H1 (cell line): ENCODE measurements around the gene LRCH1. TPM values are rescaled to one million over a fixed set of nuclear protein-coding genes. Genes with fewer than 3 reads are reported as not detected.

ENCODE experiments used
- CTCF ChIA-PET: fragments of 300-600 bp; sonication (Branson Sonifier 250); formaldehyde crosslinking; loops from one replicate; lab custom pipeline; 2021; ENCODE audit not compliant: partially characterized antibody; lab: Charles Lee
- POLR2A ChIA-PET: fragments of 300-600 bp; sonication (Branson Sonifier 250); formaldehyde crosslinking; loops from one replicate; lab custom pipeline; 2021; ENCODE audit warnings: inconsistent platforms; ENCODE audit not compliant: partially characterized antibody; lab: Charles Lee
- DNase-seq, 2 experiments: peaks; one replicate each; pipeline versions ENCODE4 v3.0.0 to v3.0.0-alpha.2; 2010 to 2022; ENCODE audit warnings: low spot score in 2 of 2, low read depth in 1 of 2, mixed read lengths in 1 of 2
- FAIRE-seq: peaks from 2 replicates; lab custom pipeline; 2011; peaks lifted over from hg19 to GRCh38; lab: Jason Lieb, UNC
- H2AFZ ChIP-seq: 2 replicates; pipeline ENCODE4 v1.8.1; 2012; ENCODE audit warnings: low read length, inconsistent platforms
- H2AK5ac ChIP-seq: 2 replicates; pipeline ENCODE4 v1.6.1; 2013; ENCODE audit warnings: low read depth, low read length
- H2BK120ac ChIP-seq: replicated peaks from 2 replicates; pipeline ENCODE3; 2013; ENCODE audit warnings: low read depth, low read length, inconsistent platforms
- H2BK12ac ChIP-seq: 2 replicates; pipeline ENCODE4 v1.6.1; 2013; ENCODE audit warnings: low read depth, low read length
- H2BK15ac ChIP-seq: 2 replicates; pipeline ENCODE4 v1.6.1; 2013; ENCODE audit warnings: low read length
- H2BK20ac ChIP-seq: 2 replicates; pipeline ENCODE4 v1.6.1; 2013; ENCODE audit warnings: low read length
- H2BK5ac ChIP-seq: 2 replicates; pipeline ENCODE4 v1.6.1; 2013; ENCODE audit warnings: low read depth, low read length
- H3K14ac ChIP-seq: 2 replicates; pipeline ENCODE4 v1.6.1; 2013; ENCODE audit warnings: inconsistent platforms; ENCODE audit not compliant: insufficient read length
- H3K18ac ChIP-seq: 2 replicates; pipeline ENCODE4 v1.6.1; 2013; ENCODE audit warnings: low read length; ENCODE audit errors: extremely low read depth
- H3K23ac ChIP-seq: 2 replicates; pipeline ENCODE4 v1.6.1; 2013; ENCODE audit warnings: inconsistent platforms; ENCODE audit not compliant: insufficient read length
- H3K23me2 ChIP-seq: 2 replicates; pipeline ENCODE4 v1.6.1; 2013; ENCODE audit warnings: low read depth, low read length
- H3K27ac ChIP-seq: 2 replicates; pipeline ENCODE4 v1.6.1; 2011; ENCODE audit warnings: low read depth, low read length, inconsistent platforms
- H3K27me3 ChIP-seq, 4 experiments: replicated peaks in 1 of 4; 1 replicate in 1 of 4; 2 replicates in 3 of 4; pipeline versions ENCODE4 v1.6.1 to v1.8.1; 2011 to 2013; ENCODE audit warnings: low read length in 3 of 4, mild to moderate bottlenecking in 3 of 4, inconsistent platforms in 2 of 4, mixed read lengths in 2 of 4, moderate library complexity in 1 of 4; ENCODE audit not compliant: control insufficient read depth in 3 of 4, insufficient read depth in 3 of 4; ENCODE audit errors: extremely low read depth in 1 of 4
- H3K36me3 ChIP-seq, 4 experiments: 2 replicates each; pipeline versions ENCODE4 v1.6.1 to v1.8.1; 2011 to 2013; ENCODE audit warnings: mild to moderate bottlenecking in 4 of 4, low read length in 3 of 4, moderate library complexity in 2 of 4, control low read depth in 1 of 4, inconsistent platforms in 1 of 4; ENCODE audit not compliant: insufficient read depth in 4 of 4, control insufficient read depth in 2 of 4
- H3K4ac ChIP-seq: replicated peaks from 2 replicates; pipeline ENCODE3; 2013; ENCODE audit warnings: low read length, low read depth, mixed read lengths, inconsistent platforms; ENCODE audit not compliant: insufficient read length
- H3K4me1 ChIP-seq, 4 experiments: replicated peaks in 1 of 4; 1 replicate in 1 of 4; 2 replicates in 3 of 4; pipeline versions ENCODE4 v1.6.1 to v1.8.1; 2011 to 2013; ENCODE audit warnings: low read length in 3 of 4, inconsistent platforms in 2 of 4, mixed read lengths in 1 of 4; ENCODE audit not compliant: insufficient read depth in 4 of 4, control insufficient read depth in 3 of 4
- H3K4me2 ChIP-seq, 2 experiments: 2 replicates each; pipeline versions ENCODE4 v1.6.1 to v1.8.1; 2011 to 2013; ENCODE audit warnings: low read depth in 2 of 2, low read length in 2 of 2, control low read depth in 1 of 2, inconsistent platforms in 1 of 2, mild to moderate bottlenecking in 1 of 2; ENCODE audit not compliant: insufficient read depth in 1 of 2
- H3K4me3 ChIP-seq, 4 experiments: fragments of 200-600, 300-600 bp in 1 of 4; sonication (generic), shearing (Covaris generic), sonication (Bioruptor Twin) in 1 of 4; 2 replicates each; pipeline versions ENCODE4 v1.5.1 to v1.8.1; 2011 to 2016; ENCODE audit warnings: low read length in 4 of 4, low read depth in 3 of 4, control low read depth in 2 of 4, inconsistent platforms in 2 of 4, mild to moderate bottlenecking in 2 of 4, mixed read lengths in 1 of 4, moderate library complexity in 1 of 4; ENCODE audit not compliant: insufficient read depth in 2 of 4; ENCODE audit errors: extremely low read depth in 1 of 4
- H3K56ac ChIP-seq: replicated peaks from 2 replicates; pipeline ENCODE3; 2013; ENCODE audit warnings: low read depth, mild to moderate bottlenecking, mixed read lengths, low read length, inconsistent platforms; ENCODE audit not compliant: insufficient read length
- H3K79me1 ChIP-seq: 2 replicates; pipeline ENCODE4 v1.6.1; 2013; ENCODE audit warnings: low read depth, low read length, control low read depth
- H3K79me2 ChIP-seq, 2 experiments: 2 replicates each; pipeline versions ENCODE4 v1.6.1 to v1.8.1; 2012 to 2013; ENCODE audit warnings: low read length in 2 of 2, mild to moderate bottlenecking in 2 of 2, inconsistent platforms in 1 of 2; ENCODE audit not compliant: insufficient read depth in 2 of 2, control insufficient read depth in 1 of 2
- H3K9ac ChIP-seq, 4 experiments: replicated peaks in 1 of 4; 1 replicate in 1 of 4; 2 replicates in 3 of 4; pipeline versions ENCODE4 v1.6.1 to v1.8.1; 2011 to 2013; ENCODE audit warnings: low read depth in 3 of 4, low read length in 3 of 4, control low read depth in 2 of 4, mild to moderate bottlenecking in 2 of 4, moderate library complexity in 2 of 4, inconsistent platforms in 1 of 4; ENCODE audit errors: extremely low read depth in 1 of 4
- H3K9me3 ChIP-seq, 2 experiments: 2 replicates each; pipeline versions ENCODE4 v1.6.1 to v1.8.1; 2012 to 2013; ENCODE audit warnings: mild to moderate bottlenecking in 2 of 2, moderate library complexity in 2 of 2, control low read depth in 1 of 2, inconsistent platforms in 1 of 2, low read depth in 1 of 2, low read length in 1 of 2, mixed read lengths in 1 of 2; ENCODE audit not compliant: insufficient read depth in 2 of 2
- H4K20me1 ChIP-seq, 2 experiments: replicated peaks in 1 of 2; 2 replicates each; pipeline versions ENCODE3 to v1.8.1; 2011 to 2013; ENCODE audit warnings: inconsistent platforms in 2 of 2, low read length in 2 of 2, mild to moderate bottlenecking in 1 of 2; ENCODE audit not compliant: insufficient read depth in 2 of 2, control insufficient read depth in 1 of 2
- H4K5ac ChIP-seq: 2 replicates; pipeline ENCODE4 v1.6.1; 2013; ENCODE audit warnings: low read length, low read depth, mixed read lengths, inconsistent platforms; ENCODE audit not compliant: insufficient read length
- H4K8ac ChIP-seq: 2 replicates; pipeline ENCODE4 v1.8.0; 2013; ENCODE audit warnings: mild to moderate bottlenecking, moderate library complexity, low read length, inconsistent platforms; ENCODE audit not compliant: insufficient read depth; ENCODE audit errors: extremely low read depth
- H4K91ac ChIP-seq: replicated peaks from 2 replicates; pipeline ENCODE3; 2013; ENCODE audit warnings: low read length, mixed read lengths, inconsistent platforms; ENCODE audit not compliant: insufficient read length
- BRCA1 ChIP-seq: IDR thresholded peaks from 2 replicates; pipeline ENCODE4 v1.6.1; 2012; ENCODE audit warnings: low read depth, low read length, improper control_type of control experiment
- EZH2 ChIP-seq: fragments of 200-600 bp; sonication (generic); IDR thresholded peaks from 2 replicates; pipeline ENCODE4 v1.7.1; 2012; ENCODE audit warnings: low read depth, mild to moderate bottlenecking, moderate library complexity, low read length, inconsistent platforms; ENCODE audit not compliant: severe bottlenecking
- FOSL1 ChIP-seq: IDR thresholded peaks from 2 replicates; pipeline ENCODE4 v1.6.1; 2011; ENCODE audit warnings: mild to moderate bottlenecking, low read depth, low read length, moderate library complexity; ENCODE audit not compliant: insufficient read depth
- NANOG ChIP-seq: IDR thresholded peaks from 2 replicates; pipeline ENCODE4 v1.6.1; 2011; ENCODE audit warnings: low read length, low read depth, mild to moderate bottlenecking, inconsistent platforms; ENCODE audit not compliant: insufficient read depth, poor library complexity, severe bottlenecking
- RBBP5 ChIP-seq: IDR thresholded peaks from 2 replicates; pipeline ENCODE4 v1.7.1; 2012; ENCODE audit warnings: low read depth, mild to moderate bottlenecking, inconsistent platforms, low read length, moderate library complexity, borderline replicate concordance
- RFX5 ChIP-seq: IDR thresholded peaks from 2 replicates; pipeline ENCODE4 v1.6.1; 2011; ENCODE audit warnings: low read depth, low read length, improper control_type of control experiment, borderline replicate concordance
- SIRT6 ChIP-seq: IDR thresholded peaks from one replicate; pipeline ENCODE4 v1.7.1; 2012; ENCODE audit warnings: low read length, inconsistent platforms
- YY1 ChIP-seq: IDR thresholded peaks from 2 replicates; pipeline ENCODE4 v1.6.1; 2011; ENCODE audit warnings: low read depth, mild to moderate bottlenecking, low read length
- WGBS, 2 experiments: shearing (Covaris generic) in 1 of 2; methylation state at CpG; one replicate each; pipeline versions ENCODE4 v1.1.6 to v1.1.7; 2013 to 2015; ENCODE audit warnings: low lambda C conversion rate in 2 of 2, mixed read lengths in 2 of 2, inconsistent platforms in 1 of 2, low coverage in 1 of 2, missing lambda C conversion rate in 1 of 2; ENCODE audit not compliant: insufficient replicate concordance in 2 of 2, insufficient coverage in 1 of 2, insufficient read length in 1 of 2; ENCODE audit errors: extremely low coverage in 1 of 2, missing lambda C conversion rate in 1 of 2; 5-methylcytosine and 5-hydroxymethylcytosine counted together
- polyA plus RNA-seq, 7 experiments: library from polyadenylated mRNA; depleted of rRNA in 3 of 7; stranded (reverse) in 5 of 7; unstranded in 2 of 7; fragments of >200 nt in 5 of 7; fragments of 200-250 nt in 2 of 7; gene quantifications; 1 replicate in 5 of 7; 2 replicates in 1 of 7; 4 replicates in 1 of 7; pipeline versions ENCODE4 v1.2.1 to v1.2.3, GENCODE V29; 2011 to 2013; ENCODE audit warnings: missing spikeins in 2 of 7, mixed read lengths in 2 of 7
- total RNA-seq: library from RNA; stranded (reverse); fragmentation: NEBNext Ultra II Directional; extraction: Animal tissue kit (Norgen Biotek cat#: 25700); gene quantifications from 2 replicates; pipeline ENCODE4 v1.2.1, GENCODE V29; 2021

The LRCH1 gene
- total and polyA plus RNA-seq, 2 of the 8 experiments (the other 6 are each of a cell fraction or from before 2014, with no cell fraction given), result 3.0 to 10.1 TPM

DNA sequence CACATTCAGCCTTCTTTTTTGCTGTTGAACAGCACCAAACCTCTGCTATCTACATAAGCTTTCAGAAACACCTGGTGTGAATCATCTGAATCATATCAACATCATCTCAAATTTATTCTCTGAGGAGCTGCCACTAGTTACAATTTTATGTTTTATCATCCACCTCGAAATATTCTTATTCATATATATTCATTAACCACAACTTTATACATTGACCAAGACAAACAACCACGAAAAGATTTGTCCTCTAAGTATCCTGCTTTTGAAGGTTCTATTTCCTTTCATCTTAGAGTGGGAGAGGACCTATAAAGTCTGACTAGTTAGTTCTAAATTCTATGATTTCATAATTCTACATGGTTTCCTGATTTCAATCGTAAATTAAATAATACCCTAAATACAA lies 225.1 kb downstream of the LRCH1 start:
- no peaks in the 10 kb centered on the region for H3K27me3 ChIP-seq

More for the DNA sequence above, 225.1 kb downstream of the LRCH1 start:
- no peaks in the 10 kb centered on the region for H3K79me2 ChIP-seq
- no peak overlapping the region for H3K4me2 ChIP-seq
- H3K9me3 ChIP-seq, result no peaks in the 10 kb centered on the region
- H2BK20ac ChIP-seq, result no peak overlapping the region
- DNase-seq, result no peak
- no peak overlapping the region for H3K18ac ChIP-seq
- no peak overlapping the region for H4K91ac ChIP-seq
- no peak overlapping the region for H3K14ac ChIP-seq
- no peak overlapping the region for H4K8ac ChIP-seq
- CTCF ChIA-PET, result interaction anchor here (1.2 to 1.3 kb wide), 2 partner anchors 15 to 18 kb away, joined by 3 to 4 read pairs; partner anchors contain the start of gene ESD
- WGBS, 2 experiments, result 94 to 100% methylated on average over 1 to 3 of the region's 3 CpGs
- no peaks in the 10 kb centered on the region for H3K79me1 ChIP-seq
- peaks cover 0 to 53% (median 8%) of the 10 kb centered on the region in 4 experiments; a peak in 6 of 8 replicates for H3K36me3 ChIP-seq
- no peak overlapping the region for H2BK12ac ChIP-seq
- H2BK5ac ChIP-seq, result no peak overlapping the region
- peaks cover 0 to 2% of the 10 kb centered on the region in 2 experiments for H4K20me1 ChIP-seq
- no peaks in the 10 kb centered on the region for H3K4me1 ChIP-seq
- H2BK15ac ChIP-seq, result no peak overlapping the region
- no peak overlapping the region for H3K56ac ChIP-seq
- H2AFZ ChIP-seq, result no peak overlapping the region
- POLR2A ChIA-PET, result interaction anchor here (0.9 kb wide), 1 partner anchor 9 kb away, joined by 3 read pairs; no protein-coding TSS in a partner anchor
- no peak overlapping the region for H3K4ac ChIP-seq
- no peaks in the 10 kb centered on the region for H3K23me2 ChIP-seq
- H3K23ac ChIP-seq, result no peak overlapping the region
- no peak overlapping the region for H3K9ac ChIP-seq
- H4K5ac ChIP-seq, result no peak overlapping the region
- H3K4me3 ChIP-seq, result no peak overlapping the region
- no peak overlapping the region for H2BK120ac ChIP-seq
- FAIRE-seq, result no peak
- H2AK5ac ChIP-seq, result no peak overlapping the region
- H3K27ac ChIP-seq, result no peak overlapping the region
- no peak for TF ChIP-seq RBBP5
- TF ChIP-seq FOSL1, result no peak
- no peak for TF ChIP-seq NANOG
- no peak for TF ChIP-seq SIRT6
- no peak for TF ChIP-seq BRCA1
- no peak for TF ChIP-seq RFX5
- TF ChIP-seq YY1, result no peak
- no peak for TF ChIP-seq EZH2
